NCI-H345 treated with DMSO at 0.1 percent for 48 hours (cell line): ENCODE data around the gene UQCRQ.

Experiments
- DNase-seq: peaks from one replicate; lab custom pipeline; 2025; ENCODE audit not compliant: unreplicated experiment; lab: John Stamatoyannopoulos, UW

UQCRQ gene

GRCh38 chr5:132870801-132871200 is 4.4 kb downstream of the UQCRQ start:
- no peak for DNase-seq

DNA sequence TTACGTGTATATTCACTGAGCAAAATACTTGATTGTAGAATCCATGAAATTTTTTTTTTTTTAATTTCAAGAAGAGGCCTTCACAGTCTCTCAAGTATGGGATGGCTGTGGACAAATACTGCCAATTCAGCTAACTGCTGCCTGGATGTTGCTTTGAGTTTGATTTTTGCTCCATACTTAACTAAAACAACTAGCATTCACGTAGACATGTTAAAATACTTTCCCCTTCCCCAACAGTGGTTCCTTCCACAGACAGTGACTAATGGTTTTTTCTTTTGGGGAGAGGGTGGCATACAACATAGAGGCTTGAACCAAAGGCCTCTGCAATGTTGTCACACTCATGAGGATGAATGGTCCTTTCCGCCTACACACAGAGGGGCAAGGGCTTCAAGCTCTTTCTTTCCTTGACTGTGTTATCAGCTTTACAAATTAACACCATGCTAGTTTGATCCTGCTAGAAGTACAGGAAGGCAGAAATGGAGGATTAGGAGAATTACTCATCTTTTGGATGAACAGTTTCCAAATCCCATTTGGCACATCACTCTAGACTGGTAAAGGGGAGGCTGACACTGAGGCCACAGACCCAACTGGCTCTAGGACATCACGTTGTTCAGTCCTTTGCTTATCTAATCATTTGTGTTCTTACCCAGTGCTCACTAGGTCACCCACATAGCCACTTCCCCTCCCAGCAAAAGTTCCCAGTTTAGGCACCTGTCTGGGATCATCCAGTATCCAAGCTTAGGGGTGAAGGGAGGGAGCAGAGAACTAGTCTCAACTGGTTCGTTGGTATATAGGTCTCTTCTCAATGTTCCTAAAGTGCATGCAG is 5.2 kb downstream of the UQCRQ start:
- DNase-seq, result no peak

GRCh38 chr5:132872788-132873118 is 6.3 kb downstream of the UQCRQ start:
- no peak for DNase-seq

DNA sequence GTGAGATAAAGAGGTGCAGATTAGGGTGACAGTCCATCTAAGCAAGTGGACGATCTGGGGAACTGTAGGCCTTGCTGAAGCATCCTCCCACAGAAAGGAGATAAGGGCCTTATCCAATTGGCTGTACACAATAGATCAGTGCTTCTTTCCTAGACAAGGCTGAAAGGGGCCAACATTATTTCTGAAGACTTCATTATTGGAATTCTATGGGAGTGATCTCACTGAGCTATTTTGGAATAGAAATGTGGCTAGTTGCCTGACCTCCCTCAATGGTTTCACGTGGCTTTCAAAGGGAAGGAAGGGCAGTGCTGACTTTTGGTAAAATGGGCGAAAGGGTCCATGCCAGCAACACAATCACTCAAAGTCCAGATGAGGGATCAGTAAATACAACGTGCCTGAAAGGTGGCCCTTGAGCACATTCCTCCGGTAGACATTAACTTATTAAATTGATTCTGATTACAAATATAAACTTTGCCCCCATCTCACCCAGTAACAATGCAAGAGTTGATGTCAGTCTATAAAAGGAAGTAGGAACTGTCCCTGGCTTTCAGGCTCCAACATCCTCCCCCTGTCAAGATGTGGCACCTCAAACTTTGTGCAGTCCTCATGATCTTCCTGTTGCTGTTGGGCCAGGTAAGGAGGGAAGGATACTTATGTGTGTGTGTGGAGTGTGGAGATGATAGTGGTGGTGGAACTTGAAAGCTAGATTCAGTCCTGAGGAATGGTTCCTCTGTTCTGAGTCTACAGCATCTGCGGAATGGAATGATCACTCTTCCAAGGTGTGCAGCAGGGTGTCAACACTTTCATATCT is 6.9 kb downstream of the UQCRQ start, which contains the start of gene LEAP2:
Gene LEAP2, plus strand, starts transcription at position 550 of the 811 bp plus-strand sequence. Its CDS starts 27 bp downstream, at position 577.
- no peak for DNase-seq

DNA sequence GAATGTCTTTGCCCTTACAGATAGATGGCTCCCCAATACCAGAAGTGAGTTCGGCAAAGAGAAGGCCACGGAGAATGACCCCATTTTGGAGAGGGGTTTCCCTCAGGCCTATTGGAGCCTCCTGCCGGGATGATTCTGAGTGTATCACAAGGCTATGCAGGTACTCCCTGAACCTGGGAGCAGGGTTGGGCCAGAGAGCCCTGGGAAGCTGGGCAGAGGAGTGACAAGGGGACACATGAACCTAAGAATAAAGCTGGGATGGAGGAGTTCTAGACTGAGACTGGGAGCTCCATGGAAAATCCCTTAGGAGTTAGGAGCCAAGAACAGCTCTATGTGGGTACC is 7.5 kb downstream of the UQCRQ start:
- no peak for DNase-seq

DNA sequence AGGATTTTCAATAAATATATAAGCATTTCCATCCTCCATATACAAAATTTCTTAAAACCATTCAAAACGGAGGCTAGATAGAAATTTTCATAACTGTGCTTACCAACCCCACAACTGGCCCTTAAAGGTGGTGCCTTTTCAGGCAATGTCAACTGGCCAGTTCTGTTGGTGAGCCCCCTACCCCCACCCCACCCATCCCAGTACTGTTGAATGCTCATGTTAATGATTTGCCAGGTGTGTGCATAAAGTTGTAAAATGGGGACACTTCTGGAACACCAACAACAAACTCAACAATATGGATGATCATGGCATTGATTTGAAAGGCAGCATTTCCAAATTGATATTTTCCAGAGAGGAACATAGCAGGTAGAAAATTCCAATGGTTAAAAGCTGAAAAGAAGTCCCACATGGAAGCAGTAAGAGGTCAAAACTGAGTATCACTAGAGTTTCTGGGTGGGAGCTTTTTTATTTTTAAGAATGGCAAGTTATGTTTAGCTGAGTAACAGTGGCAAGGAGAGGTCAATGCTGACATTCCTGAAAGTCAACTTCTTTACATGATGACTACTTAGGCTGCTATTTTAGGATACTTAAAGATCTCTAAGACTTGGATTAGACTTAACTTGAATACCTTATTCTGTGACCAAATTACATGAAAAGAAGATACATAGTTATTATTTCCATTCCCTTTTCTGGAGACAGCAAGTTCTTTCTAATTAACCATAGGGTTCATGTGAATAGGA is 9.7 kb downstream of the UQCRQ start:
- no peak for DNase-seq

- DNase-seq, result no peak
Observed at GRCh38 chr5:132877466-132877865, 11.0 kb downstream of the UQCRQ start.

DNA sequence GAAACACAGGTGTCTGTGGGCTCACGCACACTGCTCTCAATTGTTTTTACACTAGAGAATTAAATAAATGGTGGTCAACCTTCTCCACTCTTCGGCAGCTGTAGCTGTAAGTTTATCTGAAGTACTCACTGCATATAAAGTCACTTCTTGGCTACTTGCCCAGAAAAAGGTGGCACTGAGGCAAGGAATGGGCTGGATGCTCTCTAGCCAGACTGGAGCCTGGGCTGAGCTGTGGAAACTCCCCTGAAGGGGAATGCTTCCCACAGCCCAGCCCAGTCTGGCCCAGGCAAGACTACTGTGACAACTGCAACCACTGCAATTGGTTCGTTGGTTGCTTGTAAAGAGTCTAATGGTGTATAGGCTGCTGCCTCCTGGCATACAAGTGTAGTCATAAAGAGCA is 11.5 kb downstream of the UQCRQ start:
- peak; percentile 17 for DNase-seq

GRCh38 chr5:132883261-132883834 is 16.9 kb downstream of the UQCRQ start:
- peak; percentile 13 for DNase-seq

DNA sequence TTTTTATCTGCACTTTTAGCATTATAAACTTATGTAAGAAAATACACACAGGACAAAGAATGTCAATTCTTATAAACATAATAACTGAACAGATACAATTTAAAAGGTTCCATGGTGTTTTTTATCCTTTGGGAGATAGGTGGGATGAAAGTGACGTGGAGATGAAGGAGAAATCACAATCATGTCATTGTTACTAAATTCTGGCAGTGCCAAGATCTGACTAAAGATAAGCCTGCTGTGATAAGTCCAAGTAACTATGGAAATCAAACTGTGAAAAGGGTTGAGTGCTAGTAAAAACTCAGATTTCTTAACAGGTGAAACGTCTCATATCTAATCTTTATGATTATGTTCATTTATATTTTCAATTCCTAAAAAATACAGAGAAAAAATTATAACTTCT is 18.1 kb downstream of the UQCRQ start:
- DNase-seq, result no peak

GRCh38 chr5:132886064-132886823 is 19.8 kb downstream of the UQCRQ start:
- DNase-seq, result no peak

- DNase-seq, result no peak
Observed at GRCh38 chr5:132887283-132887682, 20.8 kb downstream of the UQCRQ start.

DNA sequence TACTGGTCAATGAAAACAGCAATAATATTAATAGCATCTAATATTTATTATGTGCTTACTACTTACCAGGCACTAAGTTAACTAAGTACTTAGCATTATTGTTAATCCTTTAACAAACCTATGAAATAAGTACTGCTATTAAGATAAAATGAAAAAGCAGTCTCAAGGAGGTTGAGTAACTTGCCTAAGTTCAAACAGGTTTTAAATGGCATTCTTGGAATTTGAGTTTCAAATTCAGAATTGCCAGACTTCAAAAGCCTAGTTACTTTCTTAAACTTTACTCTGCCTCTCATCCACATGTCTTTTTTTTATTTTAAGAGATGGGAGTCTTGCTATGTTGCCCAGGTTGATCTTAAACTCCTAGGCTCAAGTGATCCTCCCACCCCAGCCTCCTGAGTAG is 23.1 kb downstream of the UQCRQ start:
- no peak for DNase-seq

GRCh38 chr5:132890817-132891216 is 24.4 kb downstream of the UQCRQ start:
- DNase-seq, result no peak

DNA sequence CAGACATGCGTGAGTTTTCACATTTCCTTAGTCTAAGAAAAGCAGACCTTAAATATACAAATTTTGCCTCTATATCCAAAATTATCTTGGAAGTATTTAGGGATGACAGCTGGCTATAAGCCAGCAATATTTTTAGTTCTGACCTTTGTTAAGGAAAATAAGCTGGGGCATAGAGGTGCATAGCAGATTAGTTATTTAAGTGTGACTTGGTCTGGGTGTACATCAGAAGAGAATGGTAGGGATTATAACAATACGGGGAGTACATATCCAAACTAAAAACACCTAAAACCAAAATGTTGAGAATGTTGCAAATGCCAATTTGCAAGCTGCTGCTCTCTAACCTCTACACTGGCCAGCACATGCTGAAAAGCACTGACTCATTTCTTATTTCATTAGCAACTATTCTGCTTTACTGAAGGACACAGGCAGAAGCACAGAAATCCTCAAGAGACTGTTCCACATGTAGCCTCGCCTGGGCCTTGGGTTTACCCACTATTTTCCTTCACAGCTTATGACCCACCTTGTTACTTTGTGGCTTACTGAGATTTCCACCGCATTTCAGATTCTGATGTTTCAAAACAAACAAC is 29.4 kb downstream of the UQCRQ start:
- no peak for DNase-seq

DNA sequence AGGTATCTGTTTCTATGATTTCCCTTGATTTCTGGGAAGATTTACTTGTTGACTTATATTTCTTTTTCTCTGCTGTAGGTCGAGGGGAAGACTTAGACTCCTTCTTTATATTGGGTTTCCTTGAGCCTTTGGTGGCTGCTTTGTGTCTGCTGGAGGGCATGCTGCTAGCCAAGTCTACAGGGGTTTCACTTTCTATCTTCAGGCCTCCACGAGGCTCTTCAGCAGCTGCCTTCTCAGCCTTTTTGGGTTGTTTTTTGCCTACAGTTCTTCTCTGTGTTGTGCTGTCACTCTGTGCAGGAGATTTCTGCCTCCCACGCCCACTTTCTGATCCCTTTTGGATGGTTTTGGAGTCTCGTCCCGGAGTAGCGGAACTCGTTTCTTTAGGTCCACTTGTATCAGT is 30.2 kb downstream of the UQCRQ start:
- no peak for DNase-seq

DNA sequence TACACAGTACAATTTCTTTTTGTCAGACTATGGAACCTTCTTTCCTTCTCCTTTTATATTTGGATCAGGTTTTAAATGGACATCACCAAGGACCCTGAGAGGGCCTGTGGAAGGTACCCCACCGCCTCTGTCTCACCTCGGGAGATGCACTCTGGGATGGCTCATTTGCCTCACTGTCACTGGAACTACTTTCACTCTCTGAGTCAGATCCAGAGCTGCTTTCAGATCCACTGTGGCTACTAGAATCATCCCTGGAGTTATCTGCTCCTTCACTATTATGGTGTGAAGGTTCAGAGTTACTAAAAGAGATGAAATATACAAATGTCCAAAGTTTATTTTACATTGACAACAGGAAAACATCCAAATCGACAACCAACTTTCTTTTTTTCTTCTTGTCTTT is 31.7 kb downstream of the UQCRQ start:
- DNase-seq, result no peak

DNA sequence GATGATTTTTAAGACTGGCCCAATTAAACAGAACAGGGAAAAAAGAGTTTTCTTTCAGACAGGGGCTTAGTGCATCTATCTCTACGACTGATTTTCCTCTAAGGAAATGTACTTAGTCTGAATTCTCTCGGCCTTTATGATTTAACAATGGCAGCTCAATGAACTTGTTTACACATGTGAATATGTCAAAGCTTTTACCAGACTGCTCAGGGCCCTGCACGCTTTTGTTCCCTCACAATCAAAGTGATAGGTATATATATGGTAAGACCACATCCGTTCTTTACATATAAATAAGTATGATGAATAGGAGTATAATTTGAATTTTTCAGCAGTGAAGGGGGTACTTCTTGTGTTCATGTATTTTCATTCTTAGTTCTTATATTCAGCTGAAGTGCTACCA is 34.6 kb downstream of the UQCRQ start:
- no peak for DNase-seq

GRCh38 chr5:132901730-132902129 is 35.3 kb downstream of the UQCRQ start:
- DNase-seq, result no peak

DNA sequence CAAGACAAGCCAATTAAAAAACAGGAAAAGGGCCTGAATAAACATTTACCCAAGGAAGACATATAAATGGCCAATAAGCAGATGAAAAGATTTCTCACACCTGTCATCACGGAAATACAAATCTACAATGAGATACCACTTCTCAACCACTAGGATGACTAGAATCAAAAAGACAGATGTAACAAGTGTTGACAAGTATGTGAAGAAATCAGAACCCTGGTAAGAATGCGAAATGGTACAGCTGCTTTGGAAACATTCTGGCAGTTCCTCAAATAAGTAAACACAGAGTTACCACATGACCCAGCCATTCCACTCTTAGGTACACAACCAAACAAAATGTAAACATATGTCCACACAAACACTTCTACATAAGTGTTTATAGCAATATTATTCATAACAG is 39.5 kb downstream of the UQCRQ start:
- no peak for DNase-seq
